Femur (tissue), 1 donor: Measurements from ENCODE around the gene CXCR1.
A peak's percentile ranks its signal among the peaks of the same experiment; 100 is the strongest.
"Not testable (repeated sequence)": the region's sequence is repeated elsewhere in the genome, so short reads cannot be mapped to it uniquely, and the experiment has no call there.

Experiments used
- DNase-seq: peaks from one replicate; pipeline ENCODE4 v3.0.0-alpha.2; 2017

The CXCR1 gene

DNA sequence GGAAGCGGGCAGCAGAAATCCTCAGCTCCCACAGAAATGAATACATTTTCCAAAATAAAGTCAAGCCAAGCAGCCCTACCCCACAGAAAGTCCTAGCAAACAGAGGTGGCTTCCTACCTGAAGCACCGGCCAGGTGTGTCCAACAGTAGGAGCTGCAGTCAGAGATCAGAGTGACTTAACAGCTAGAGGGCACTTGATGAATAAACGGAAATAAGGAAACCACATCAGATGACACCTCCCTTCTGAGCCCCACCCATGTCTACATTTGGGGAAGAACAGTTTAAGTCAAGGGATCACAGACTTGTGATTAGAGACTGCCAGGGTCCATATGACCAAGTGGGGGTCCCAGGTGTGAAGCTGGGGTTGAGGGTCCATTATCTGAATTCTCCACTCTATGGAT lies at the start of gene CXCR1:
TSS of gene CXCR1 (minus strand) at position 172 of the 400 bp plus-strand sequence. CDS start 1,751 bp downstream, outside the sequence.
- no peak for DNase-seq

DNA sequence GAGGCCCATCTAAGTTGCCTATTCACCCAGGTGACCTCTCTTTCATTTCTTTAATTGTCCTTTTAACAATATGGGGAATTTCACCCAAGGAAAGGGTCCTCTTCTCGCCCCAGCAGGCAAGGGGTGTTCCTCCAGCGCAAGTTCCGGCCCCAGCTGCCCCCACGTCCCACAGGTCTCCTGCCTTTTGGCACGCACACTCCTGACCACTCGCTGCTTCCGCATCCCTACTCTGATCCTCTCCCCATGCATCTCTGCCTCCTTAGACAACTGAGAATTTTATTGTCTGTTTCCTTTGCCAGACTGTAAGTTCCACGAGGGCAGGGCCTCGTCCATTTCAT lies 49.5 kb upstream of the CXCR1 start:
- no peak for DNase-seq

DNA sequence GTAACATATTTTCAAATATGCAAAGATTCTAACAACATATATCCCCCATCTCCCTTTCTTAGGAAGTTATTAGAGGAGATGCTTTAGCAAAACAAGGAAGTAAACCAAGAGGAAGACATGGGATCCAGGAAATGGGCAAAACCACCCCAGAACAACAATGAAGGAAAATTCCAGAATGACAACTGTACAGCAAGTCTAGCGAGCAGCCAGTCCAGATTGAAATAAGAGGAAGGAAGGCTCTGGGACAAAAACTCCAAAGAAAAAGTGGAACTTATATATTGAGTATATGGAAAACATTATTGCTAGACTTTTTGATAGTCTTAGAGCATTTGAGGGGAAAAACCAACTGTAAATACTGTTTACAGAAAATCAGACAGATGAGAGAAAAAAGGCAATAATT lies 47.4 kb upstream of the CXCR1 start:
- DNase-seq: no peak

DNA sequence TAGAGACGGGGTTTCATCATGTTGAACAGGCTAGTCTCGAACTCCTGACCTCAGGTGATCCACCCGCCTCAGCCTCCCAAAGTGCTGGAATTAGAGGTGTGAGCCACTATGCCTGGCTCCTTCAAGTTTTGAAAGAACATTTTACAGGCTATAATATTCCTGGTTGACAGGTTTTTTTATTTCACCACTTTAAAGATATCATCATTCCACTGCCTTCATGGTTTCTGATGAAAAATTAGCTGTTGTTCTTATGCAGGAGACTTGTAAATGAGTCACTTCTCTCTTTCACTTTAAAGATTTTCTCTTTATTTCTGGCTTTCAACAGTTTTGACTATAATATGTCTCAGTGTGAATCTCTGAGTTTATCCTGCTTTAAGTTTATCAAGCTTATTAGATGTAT lies 42.3 kb upstream of the CXCR1 start:
- no peak for DNase-seq

DNA sequence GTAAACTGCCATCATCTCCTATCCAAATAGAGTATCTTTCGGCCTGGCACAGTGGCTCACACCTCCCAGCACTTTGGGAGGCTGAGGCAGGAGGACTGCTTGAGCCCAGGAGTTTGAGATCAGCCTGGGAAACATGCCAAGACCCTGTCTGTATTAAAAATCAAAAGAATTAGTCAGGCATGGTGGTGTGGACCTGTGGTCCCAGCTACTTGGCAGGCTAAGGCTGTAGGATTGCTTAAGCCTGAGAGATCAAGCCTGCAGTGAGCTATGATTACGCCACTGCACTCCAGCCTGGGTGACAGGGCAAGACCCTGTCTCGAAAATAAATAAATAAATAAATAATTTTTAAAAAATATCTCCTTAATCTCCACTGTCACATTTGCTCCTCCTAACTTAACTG lies 35.5 kb upstream of the CXCR1 start:
- no peak for DNase-seq

DNA sequence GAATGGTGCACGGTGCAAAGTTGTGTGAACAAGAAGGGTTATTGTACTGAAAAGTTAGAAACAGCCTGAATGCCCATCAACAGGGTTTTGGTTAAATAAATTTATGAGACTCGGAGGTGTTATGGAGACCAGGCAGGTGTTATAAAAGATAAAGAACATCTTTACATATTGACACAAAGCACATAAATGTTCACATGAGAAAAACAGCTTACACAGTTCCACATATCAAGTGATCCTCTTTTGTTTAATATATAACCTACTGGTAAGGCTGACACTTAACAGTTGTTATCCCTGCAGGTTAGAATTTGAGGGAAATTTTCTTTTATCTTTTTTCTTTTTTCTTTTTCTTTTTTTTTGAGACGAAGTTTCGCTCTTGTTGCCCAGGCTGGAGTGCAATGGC lies 30.2 kb upstream of the CXCR1 start:
- DNase-seq: no peak

DNA sequence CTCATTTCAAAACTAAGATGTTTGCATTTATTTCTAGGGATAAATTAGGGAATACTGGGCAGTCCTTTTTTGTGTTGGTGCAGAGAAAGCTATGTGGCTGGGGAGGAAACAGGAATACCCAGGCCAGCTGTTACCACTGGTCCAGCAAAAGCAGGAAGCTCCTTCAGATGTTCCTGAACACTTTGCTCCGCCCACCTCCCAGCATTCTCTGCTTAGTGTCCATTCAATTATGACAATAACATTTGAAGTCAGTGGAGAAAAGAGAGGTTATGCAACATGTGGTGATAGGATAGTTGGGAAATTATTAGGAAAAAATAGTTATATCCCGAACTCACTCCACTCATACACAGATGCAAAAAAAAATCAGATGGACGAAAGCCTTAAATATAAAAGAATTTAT lies 28.1 kb upstream of the CXCR1 start:
- DNase-seq: no peak

DNA sequence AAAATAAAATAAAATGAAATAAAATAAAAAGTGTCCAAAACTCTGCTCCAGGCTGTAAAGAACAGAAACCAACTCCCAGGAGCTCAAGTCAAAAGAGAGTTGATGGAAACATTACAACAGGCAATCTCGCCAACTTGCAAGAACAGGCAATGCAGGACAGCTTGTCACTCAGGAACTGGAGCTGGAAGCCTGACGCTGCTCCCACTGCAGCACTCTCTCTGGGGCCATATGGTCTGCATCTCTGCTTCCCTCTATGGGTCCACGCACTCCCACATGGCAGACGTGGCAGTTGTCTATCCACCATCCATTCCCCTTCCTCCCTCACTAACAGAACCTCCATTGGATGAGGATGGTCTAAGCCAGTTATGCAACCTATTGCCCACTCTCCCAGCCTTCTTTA lies 26.9 kb upstream of the CXCR1 start:
- no peak for DNase-seq

DNA sequence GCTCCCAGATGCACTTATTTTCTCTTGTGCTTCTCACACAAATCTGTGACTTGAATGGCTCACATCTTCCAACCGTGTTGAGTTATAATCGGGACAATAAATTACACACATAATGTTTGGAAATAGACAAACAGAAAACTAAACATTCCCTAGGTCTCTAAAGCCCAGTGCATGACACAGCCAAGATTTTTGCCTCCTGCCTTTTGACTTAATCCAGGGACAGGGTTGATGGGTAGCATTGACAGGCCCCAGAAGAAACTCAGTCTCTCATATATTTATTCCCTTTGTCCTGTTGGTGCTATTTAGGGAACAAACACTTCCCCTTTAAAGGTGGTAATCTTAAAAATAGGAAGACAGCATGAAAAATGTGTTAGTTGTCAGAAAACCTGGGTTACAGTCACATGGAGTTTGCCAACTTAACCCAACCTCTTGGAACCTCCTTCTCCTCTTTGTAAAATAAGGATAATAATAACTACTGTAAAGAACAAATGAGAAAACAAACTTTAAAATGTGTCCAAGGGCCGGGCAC lies 26.2 kb upstream of the CXCR1 start:
- no peak for DNase-seq

DNA sequence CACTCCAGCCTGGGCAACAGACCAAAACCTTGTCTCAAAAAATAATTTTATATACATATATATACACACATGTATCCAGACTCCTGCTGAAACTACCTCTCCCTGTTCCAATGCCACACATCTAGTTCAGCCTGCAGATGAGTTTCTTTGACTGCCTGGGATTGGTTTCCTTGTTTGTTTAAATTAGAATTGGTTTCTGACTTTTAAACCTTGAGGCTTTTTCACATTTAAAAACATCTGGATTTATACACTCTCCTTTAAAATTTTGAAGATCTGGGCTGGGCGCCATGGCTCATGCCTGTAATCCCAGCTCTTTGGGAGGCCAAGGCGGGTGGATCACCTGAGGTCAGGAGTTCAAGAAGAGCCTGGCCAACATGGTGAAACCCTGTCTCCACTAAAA lies 21.8 kb upstream of the CXCR1 start:
- peak; percentile 43 for DNase-seq

DNA sequence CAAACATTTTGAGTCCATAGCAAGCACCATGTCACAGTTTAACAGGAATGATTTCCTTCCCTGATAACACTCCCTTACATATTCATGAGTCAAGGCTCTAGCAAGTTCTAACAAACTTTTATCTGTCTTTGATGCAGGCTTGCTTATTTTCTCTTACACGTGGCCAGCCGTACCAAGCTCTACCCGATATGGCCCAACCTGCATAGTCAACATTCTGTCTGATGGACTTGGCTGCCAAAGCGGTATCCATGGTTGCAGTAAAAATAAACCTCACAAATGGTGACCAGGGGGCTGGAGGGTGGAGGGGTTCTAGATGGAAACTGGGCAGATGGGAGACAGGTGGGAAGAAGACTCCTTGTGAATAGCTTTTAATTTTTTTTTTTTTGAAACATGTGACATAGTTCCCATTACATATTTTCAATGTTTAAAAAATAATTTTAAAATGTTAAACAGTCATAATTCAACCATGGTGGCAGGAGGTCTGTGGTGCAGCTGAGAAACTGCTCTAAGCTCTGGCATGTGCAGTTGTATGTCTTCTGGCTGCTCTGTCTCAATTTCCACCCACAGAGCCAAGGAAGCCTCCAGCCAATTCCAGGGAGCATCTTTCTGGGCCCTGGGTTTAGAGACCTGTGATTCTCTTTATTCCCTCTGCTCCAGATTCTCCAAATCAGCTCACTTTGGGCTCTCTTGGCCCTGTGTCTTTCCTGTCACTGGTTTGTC lies 20.7 kb upstream of the CXCR1 start:
- peak; percentile 84 for DNase-seq

DNA sequence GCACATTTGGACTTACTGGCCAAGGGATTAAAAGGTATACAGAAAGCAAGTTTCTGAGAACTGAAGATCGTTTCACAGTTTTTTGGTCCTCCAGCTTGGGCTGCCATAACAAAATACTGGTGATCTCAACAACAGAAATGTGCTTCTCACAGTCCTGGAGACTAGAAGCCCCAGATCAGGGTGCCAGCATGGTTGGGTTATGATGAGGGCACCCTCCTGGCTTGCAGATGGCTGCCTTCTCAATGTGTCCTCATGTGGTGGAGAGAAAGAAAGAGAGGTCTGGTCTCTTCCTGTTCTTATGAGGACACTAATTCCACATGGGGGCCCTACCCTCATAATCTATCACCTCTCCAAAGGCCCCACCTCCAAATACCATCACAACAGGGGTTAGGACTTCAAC lies 20.1 kb upstream of the CXCR1 start:
- DNase-seq: no peak

DNA sequence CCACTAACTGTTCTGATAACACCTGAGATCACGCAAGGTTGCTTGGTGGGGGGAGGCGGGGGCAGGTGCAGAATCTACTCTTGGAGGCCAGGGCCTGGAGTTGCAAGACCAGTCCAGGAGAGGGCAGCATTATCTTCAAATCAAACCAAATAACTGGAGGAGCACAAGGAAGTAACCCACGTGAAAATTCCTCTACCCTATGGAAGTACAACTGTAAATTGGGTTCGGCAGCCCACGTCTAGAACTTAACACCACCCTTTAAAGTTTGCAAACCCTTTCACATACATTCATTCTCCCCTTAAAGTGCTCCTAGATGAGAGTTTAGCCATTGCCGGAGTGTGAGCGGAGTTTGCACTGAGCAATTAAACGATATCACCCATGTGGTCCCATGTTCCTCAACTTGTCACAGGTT lies 19.6 kb upstream of the CXCR1 start:
- DNase-seq: peak; percentile 52

DNA sequence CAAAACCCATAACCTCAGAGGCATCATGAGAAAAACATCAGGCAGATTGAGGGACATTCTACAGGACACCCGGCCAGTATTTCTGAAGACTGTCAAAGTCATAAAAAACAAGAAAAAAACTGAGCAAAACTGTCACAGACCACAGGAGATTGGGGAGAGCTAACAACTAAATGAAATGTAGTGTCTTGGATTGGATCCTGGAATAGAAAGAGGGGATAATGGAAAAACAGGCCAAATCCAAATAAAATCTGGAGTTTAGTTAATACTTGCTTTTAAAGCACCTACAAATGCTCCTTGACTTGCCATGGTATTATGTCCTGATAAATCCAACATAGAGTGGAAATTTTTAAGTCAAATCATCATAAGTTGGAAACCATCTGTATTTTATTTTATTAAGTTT lies 17.6 kb upstream of the CXCR1 start:
- no peak for DNase-seq

DNA sequence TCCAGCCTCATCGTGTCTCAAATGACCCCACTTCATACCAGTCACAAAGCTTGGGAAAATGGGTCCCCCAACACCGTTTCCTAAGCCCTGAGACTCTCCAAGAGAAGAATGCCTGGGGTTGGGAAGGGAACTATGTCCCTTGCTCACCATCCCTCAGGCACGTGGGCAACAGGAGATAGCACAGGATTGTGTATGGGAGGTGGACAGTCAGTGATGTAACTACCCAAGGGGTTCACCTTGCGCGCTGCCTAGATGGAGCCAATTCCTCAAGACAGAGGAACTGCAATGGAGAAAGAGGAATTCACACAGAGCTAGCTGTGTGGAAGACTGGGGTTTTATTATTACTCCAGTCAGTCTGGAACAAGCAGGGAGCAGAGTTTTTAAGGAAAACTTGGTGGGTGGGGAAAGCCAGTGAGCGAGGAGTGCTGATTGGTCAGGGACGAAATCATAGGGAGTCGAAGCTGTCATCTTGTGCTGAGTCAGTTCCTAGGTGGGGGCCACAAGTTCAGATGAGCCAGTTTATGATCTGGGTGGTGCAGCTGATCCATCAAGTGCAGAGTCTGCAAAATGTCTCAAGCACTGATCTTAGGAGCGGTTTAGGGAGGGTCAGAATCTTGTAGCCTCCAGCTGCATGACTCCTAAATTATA lies 13.8 kb upstream of the CXCR1 start:
- DNase-seq: no peak

DNA sequence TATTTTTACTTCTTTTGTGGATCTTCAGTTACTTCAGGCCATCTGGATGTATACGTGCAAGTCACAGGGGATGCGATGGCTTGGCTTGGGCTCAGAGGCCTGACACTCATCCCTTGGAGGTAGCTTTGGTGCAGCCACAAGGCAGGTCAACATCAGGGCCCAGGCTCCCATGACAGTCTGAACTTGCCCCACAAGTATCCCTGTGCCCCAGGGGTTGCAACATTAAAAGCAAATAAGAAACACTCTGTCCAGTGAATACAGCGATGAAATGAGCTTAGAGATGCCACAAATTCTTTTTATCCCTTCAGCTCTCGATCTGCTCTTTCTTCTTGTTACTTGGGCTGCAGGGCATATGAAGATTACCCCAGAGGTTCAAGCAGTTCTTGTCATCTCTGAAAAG lies 13.0 kb upstream of the CXCR1 start:
- DNase-seq: no peak

DNA sequence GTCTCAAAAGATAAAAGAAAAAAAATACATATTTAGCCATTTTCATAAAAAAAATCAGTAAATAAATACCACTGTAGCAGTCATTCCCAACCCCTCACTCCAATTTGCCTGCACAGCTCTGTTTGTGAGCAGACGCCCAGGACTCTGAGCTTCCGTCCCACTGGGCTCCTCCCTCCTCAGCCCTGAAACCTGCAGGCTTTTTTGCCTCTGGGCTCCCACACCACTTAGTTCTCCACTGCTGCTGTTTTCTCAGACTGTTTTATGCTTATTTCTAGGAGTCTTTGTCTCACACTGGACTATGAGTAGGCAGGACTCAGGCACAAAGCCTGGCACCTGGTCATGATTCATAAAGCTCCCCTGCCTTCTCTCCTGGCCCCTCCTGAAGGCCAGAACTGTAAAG lies 6.1 kb upstream of the CXCR1 start:
- DNase-seq: no peak

DNA sequence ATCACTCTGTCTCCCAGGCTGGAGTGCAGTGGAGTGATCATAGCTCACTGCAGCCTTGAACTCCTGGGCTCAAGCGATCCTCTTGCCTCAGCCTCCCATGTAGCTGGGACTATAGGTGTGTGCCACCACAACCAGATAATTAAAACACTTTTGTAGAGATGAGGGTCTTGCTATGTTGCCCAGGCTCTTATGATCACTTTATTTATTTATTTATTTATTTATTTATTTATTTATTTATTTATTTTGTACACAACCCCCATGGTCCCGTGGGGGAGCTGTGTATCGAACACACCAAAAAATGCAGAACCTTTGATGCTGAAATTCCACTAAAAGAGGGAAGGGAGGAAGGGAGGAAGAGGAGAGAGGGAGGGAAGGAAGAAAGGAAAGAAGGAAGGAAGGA lies 5.0 kb upstream of the CXCR1 start:
- DNase-seq: not testable (repeated sequence)

DNA sequence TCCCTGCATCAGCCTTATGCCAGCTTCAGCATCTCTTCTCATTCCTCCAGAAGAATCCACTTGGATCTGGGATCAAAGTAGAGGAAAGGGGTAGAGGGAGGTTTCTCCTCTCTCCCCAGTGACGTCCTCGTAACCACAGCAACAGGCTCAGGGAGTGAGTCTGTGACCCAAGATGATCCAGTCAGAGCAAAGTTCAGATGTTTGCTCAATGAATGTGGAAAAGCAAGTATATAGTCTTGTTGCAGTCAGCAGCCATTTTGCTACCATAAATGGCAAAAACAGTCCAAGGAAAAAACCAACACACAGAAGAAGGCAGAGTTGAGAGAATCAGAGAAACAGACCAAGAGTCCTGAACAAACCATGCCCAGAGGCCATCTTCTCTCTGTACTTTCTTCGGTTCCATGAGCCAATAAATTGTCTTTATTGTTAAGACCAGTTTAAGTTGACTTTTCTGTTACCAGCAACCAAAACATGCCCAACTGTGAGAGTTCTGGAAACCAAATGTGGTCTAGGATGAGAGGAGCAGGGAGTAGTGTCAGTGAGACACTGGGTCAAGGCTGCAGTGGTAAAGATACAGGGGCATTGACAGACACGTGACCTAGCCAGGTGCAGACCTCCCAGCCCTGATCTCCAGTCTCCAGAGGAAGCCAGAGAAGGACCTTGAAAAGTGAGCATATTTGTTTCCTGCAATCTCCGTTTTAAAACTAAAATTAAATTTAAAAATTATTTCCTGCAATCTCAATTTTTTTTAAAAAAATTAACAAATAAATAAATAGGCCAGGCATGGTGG lies 3.2 kb upstream of the CXCR1 start:
- no peak for DNase-seq

DNA sequence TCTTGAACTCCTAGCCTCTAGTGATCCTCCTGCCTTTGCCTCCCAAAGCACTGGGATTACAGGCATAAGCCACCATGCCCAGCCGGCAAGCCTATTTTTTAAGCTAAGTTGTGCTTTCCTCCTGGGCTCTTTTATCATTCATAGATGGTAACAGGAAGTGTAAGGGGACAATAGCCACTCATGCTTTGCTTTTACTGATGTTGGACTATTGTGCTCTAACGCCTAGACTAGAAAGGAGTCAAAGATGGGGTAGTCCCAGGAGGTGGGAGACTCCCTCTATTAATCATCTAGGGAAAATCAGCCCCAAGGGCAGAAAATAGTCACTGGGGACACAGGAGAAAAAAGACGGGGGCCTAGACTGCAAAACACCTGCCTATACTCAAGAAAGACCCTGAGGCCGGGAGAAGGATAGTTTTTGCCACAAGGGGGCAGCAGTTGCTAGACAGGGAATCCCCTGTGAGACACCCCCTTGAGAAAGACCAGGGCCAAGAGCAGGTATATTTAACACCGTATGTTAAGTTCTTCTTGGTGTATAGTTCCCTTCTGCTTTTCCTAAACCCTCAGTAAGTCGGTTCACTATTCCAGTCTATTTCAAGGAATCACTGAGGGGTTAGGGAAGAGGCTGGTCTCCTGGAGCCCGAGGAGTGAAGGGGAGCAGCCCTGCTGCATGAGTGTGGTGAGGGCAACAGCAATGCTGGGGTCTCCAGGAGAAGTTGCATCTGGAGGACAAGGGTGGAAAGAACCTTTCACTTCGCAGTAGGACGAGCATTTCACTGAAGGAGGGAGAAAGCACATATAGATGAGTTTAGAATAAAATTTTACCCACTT lies 2.1 kb upstream of the CXCR1 start:
- peak; percentile 47 for DNase-seq

DNA sequence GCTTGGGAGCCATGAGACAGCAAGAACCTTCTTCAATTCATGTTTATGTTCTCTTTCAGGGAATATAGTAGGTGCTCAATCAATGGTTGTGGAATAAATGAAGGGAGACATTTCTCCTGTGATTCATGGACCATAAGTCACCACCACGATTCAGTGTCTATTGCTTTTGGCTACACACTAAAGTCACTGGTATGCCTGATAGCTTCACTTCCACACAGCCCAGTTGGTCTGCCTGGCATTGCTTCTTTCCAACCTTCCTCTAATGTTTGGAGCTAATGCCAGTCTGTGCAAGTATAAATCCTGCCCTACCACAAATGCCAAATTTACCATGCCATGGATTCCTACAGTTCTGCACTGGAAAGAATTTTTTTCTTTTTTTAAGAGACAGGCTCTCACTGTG lies 1.3 kb upstream of the CXCR1 start:
- no peak for DNase-seq

DNA sequence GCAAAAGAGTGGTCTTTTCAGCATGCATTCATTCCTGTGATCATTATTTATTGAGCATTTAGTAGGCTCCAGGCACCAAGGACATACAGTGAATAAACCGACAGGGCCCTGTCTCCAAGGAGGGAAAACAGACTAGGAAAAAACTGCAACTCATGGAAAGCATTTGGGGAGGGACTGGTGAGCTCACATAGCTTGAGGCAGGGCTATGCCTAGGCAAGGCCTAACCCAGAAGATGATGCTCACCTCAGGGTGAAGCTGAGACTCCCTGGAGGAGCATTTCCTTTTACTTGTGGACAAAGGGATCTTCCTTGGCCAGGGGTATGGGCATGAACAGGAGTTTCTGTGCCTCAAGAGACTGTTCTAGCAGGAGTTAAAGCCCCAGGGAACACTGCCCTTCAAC lies 3.9 kb downstream of the CXCR1 start:
- DNase-seq: no peak

DNA sequence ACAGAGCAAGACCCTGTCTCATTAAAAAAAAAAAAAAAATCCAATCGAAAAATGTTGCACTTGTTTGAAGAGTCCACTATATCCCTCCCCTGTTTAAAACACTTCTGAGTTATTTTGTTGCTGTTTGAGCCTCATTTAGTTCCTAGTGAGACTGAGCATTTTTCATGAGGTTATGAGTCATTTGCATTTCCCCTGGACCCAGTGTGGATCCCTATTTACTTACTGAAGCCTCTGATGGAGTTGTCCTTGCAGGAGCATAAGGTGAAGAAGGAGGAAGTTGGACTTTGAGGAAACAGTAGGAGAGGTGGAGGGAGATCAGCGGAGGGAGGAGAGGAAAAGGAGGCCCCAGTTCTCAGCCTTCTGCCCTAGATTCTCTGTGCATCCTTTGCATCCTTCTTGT lies 5.1 kb downstream of the CXCR1 start:
- no peak for DNase-seq
